ENCODE results near the gene SOX15. TPM values are rescaled to one million over a fixed set of nuclear protein-coding genes. Genes with fewer than 3 reads are reported as not detected.

The SOX15 gene
- total and polyA plus RNA-seq, 2 of the 13 experiments (the other 11 are each of a cell fraction or from before 2014, with no cell fraction given) = 0.07 to 0.18 TPM

- TF ChIP-seq, protein P1, sequence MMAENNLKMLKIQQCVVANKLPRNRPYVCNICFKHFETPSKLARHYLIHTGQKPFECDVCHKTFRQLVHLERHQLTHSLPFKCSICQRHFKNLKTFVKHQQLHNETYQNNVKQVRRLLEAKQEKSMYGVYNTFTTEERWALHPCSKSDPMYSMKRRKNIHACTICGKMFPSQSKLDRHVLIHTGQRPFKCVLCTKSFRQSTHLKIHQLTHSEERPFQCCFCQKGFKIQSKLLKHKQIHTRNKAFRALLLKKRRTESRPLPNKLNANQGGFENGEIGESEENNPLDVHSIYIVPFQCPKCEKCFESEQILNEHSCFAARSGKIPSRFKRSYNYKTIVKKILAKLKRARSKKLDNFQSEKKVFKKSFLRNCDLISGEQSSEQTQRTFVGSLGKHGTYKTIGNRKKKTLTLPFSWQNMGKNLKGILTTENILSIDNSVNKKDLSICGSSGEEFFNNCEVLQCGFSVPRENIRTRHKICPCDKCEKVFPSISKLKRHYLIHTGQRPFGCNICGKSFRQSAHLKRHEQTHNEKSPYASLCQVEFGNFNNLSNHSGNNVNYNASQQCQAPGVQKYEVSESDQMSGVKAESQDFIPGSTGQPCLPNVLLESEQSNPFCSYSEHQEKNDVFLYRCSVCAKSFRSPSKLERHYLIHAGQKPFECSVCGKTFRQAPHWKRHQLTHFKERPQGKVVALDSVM (CRISPR knock-in tag; IDR thresholded peaks at IDR 0.05) = 0 out of 2 replicates have a peak, but pooled peaks have one; percentile 7
- no peak for TF ChIP-seq ZBTB1 (CRISPR knock-in tag; IDR thresholded peaks at IDR 0.05; ENCODE audit: borderline replicate concordance)
- no peak for TF ChIP-seq ZNF225 (CRISPR knock-in tag; IDR thresholded peaks at IDR 0.05)
- 0 out of 2 replicates have a peak, but pooled peaks have one; percentile 64 for TF ChIP-seq SNAPC2 (CRISPR knock-in tag; IDR thresholded peaks at IDR 0.05)
- peak; percentile 91; the same call in 1 of the 2 replicates for TF ChIP-seq ZNF598 (CRISPR knock-in tag; IDR thresholded peaks at IDR 0.05; ENCODE audit: borderline replicate concordance)
- no peak for TF ChIP-seq CEBPB (IDR thresholded peaks at IDR 0.05; ENCODE audit: borderline replicate concordance, low read depth, low read length)
- no peak for TF ChIP-seq ADNP (CRISPR knock-in tag; IDR thresholded peaks at IDR 0.05)
- TF ChIP-seq MYC (CRISPR knock-in tag; IDR thresholded peaks at IDR 0.05; ENCODE audit: borderline replicate concordance) = peak; percentile 91
- TF ChIP-seq YY1 (IDR thresholded peaks at IDR 0.05; ENCODE audit: insufficient read depth, insufficient replicate concordance, low read depth, low read length) = peak; percentile 98
- TF ChIP-seq ZBTB21 (CRISPR knock-in tag; IDR thresholded peaks at IDR 0.05) = peak; percentile 19; the same call in 1 of the 2 replicates
- no peak for TF ChIP-seq ZNF343 (CRISPR knock-in tag; IDR thresholded peaks at IDR 0.05)
- no peak for TF ChIP-seq RFX1 (IDR thresholded peaks at IDR 0.05)
- TF ChIP-seq FIP1L1 (IDR thresholded peaks at IDR 0.05; ENCODE audit: borderline replicate concordance, insufficient read depth, low read depth, low read length) = 0 out of 2 replicates have a peak, but pooled peaks have one; percentile 7
- TF ChIP-seq MED13 (CRISPR knock-in tag; IDR thresholded peaks at IDR 0.05) = peak; percentile 92
- no peak for TF ChIP-seq NFYB (CRISPR knock-in tag; IDR thresholded peaks at IDR 0.05)
- TF ChIP-seq HDAC2 (CRISPR knock-in tag; IDR thresholded peaks at IDR 0.05) = peak; percentile 4; the same call in 1 of the 2 replicates
- peak; percentile 31 for TF ChIP-seq ZNF18 (CRISPR knock-in tag; IDR thresholded peaks at IDR 0.05; ENCODE audit: insufficient replicate concordance)
- peak; percentile 72; the same call in 1 of the 2 replicates for TF ChIP-seq ZNF441 (CRISPR knock-in tag; IDR thresholded peaks at IDR 0.05; ENCODE audit: borderline replicate concordance)
- peak; percentile 66 for TF ChIP-seq ZFY (CRISPR knock-in tag; IDR thresholded peaks at IDR 0.05)
- no peak for TF ChIP-seq ZNF430 (CRISPR knock-in tag; IDR thresholded peaks at IDR 0.05)
- peak; percentile 90 for TF ChIP-seq MAF1 (CRISPR knock-in tag; IDR thresholded peaks at IDR 0.05; ENCODE audit: borderline replicate concordance)
- TF ChIP-seq CHD2 (IDR thresholded peaks at IDR 0.05; ENCODE audit: low read depth, low read length) = no peak
- TF ChIP-seq HDAC1 (CRISPR knock-in tag; IDR thresholded peaks at IDR 0.05) = peak; percentile 78
Observed at GRCh38 chr17:7583253-7584109, 6.4 kb downstream of the SOX15 start, which contains the start of gene MPDU1 (continued).

All from HepG2 (cell line).